CD14-positive monocyte (primary cell): Measurements from ENCODE around the gene COL4A2. TPM values are rescaled to one million over a fixed set of nuclear protein-coding genes. Genes with fewer than 3 reads are reported as not detected.

Experiments
- DNase-seq, 3 donors: peaks; one replicate each; pipeline ENCODE4 v3.0.0-alpha.2; 2011 to 2022
- H2AFZ ChIP-seq: 2 replicates; pipeline ENCODE4 v1.6.0; 2012; ENCODE audit warnings: mild to moderate bottlenecking, low read depth, low read length, inconsistent platforms; ENCODE audit not compliant: insufficient read depth, poor library complexity, severe bottlenecking
- H3K27ac ChIP-seq, 2 donors: 1 replicate in 1 of 2; 2 replicates in 1 of 2; pipeline ENCODE4 v1.5.1; 2012 to 2013; ENCODE audit warnings: low read length in 2 of 2, control low read depth in 1 of 2, inconsistent platforms in 1 of 2, low read depth in 1 of 2, mild to moderate bottlenecking in 1 of 2
- H3K27me3 ChIP-seq, 2 donors: one replicate each; pipeline versions ENCODE4 v1.6.0 to v1.6.1; 2011 to 2013; ENCODE audit warnings: low read length in 2 of 2; ENCODE audit not compliant: control insufficient read depth in 2 of 2, insufficient read depth in 2 of 2
- H3K36me3 ChIP-seq, 2 donors: replicated peaks in 1 of 2; 1 replicate in 1 of 2; 2 replicates in 1 of 2; pipeline versions ENCODE4 v1.5.1 to v1.6.1; 2012 to 2013; ENCODE audit warnings: low read length in 2 of 2, control low read depth in 1 of 2, inconsistent platforms in 1 of 2, mild to moderate bottlenecking in 1 of 2; ENCODE audit not compliant: insufficient read depth in 2 of 2, control insufficient read depth in 1 of 2
- H3K4me1 ChIP-seq, 2 donors: 1 replicate in 1 of 2; 2 replicates in 1 of 2; pipeline versions ENCODE4 v1.5.1 to v1.6.1; 2012 to 2013; ENCODE audit warnings: low read length in 2 of 2, control low read depth in 1 of 2, inconsistent platforms in 1 of 2, mild to moderate bottlenecking in 1 of 2, moderate library complexity in 1 of 2; ENCODE audit not compliant: insufficient read depth in 2 of 2, control insufficient read depth in 1 of 2
- H3K4me2 ChIP-seq: replicated peaks from 2 replicates; pipeline ENCODE3; 2012; ENCODE audit warnings: low read length, moderate library complexity, mild to moderate bottlenecking; ENCODE audit not compliant: poor library complexity, severe bottlenecking; ENCODE audit errors: extremely low read depth
- H3K4me3 ChIP-seq, 3 experiments: fragments of 200-600 bp in 1 of 3; sonication (generic) in 1 of 3; replicated peaks in 1 of 3; 1 replicate in 2 of 3; 2 replicates in 1 of 3; pipeline ENCODE4 v1.5.1; 2011 to 2013; ENCODE audit warnings: low read length in 3 of 3, mild to moderate bottlenecking in 3 of 3, control low read depth in 2 of 3, low read depth in 2 of 3, inconsistent platforms in 1 of 3, moderate library complexity in 1 of 3
- H3K79me2 ChIP-seq: 2 replicates; pipeline ENCODE4 v1.6.0; 2012; ENCODE audit warnings: mild to moderate bottlenecking, control low read depth, inconsistent platforms, low read length, moderate library complexity; ENCODE audit not compliant: insufficient read depth
- H3K9ac ChIP-seq: 2 replicates; pipeline ENCODE4 v1.6.0; 2017; ENCODE audit warnings: low read length, mild to moderate bottlenecking; ENCODE audit not compliant: insufficient read depth, poor library complexity, severe bottlenecking
- H3K9me3 ChIP-seq, 2 donors: replicated peaks in 1 of 2; 1 replicate in 1 of 2; 2 replicates in 1 of 2; pipeline versions ENCODE4 v1.5.1 to v1.6.1; 2012 to 2013; ENCODE audit warnings: low read length in 2 of 2, control low read depth in 1 of 2; ENCODE audit not compliant: control insufficient read depth in 1 of 2, insufficient read depth in 1 of 2
- H4K20me1 ChIP-seq: 2 replicates; pipeline ENCODE4 v1.6.0; 2012; ENCODE audit warnings: mild to moderate bottlenecking, low read length, control low read depth, moderate library complexity; ENCODE audit not compliant: insufficient read depth
- H3K27ac Mint-ChIP-seq, 7 donors: one replicate each; pipeline ENCODE4 v1.8.0; 2020; ENCODE audit warnings: mild to moderate bottlenecking in 7 of 7, mixed read lengths in 7 of 7, moderate library complexity in 6 of 7, inconsistent platforms in 2 of 7
- H3K27me3 Mint-ChIP-seq, 3 donors: one replicate each; pipeline ENCODE4 v1.8.0; 2021 to 2022; ENCODE audit warnings: low read depth in 3 of 3, mild to moderate bottlenecking in 3 of 3, mixed read lengths in 3 of 3, moderate library complexity in 3 of 3, inconsistent platforms in 1 of 3
- H3K36me3 Mint-ChIP-seq, 2 donors: one replicate each; pipeline ENCODE4 v1.8.0; 2020; ENCODE audit warnings: mixed read lengths in 2 of 2, inconsistent platforms in 1 of 2, mild to moderate bottlenecking in 1 of 2
- H3K4me1 Mint-ChIP-seq: one replicate; pipeline ENCODE4 v1.8.0; 2020; ENCODE audit warnings: mild to moderate bottlenecking, mixed read lengths
- H3K4me3 Mint-ChIP-seq, 2 donors: one replicate each; pipeline ENCODE4 v1.8.0; 2020; ENCODE audit warnings: mild to moderate bottlenecking in 2 of 2, mixed read lengths in 2 of 2, moderate library complexity in 1 of 2
- H3K9me3 Mint-ChIP-seq, 7 donors: one replicate each; pipeline ENCODE4 v1.8.0; 2020 to 2022; ENCODE audit warnings: mixed read lengths in 7 of 7, mild to moderate bottlenecking in 6 of 7, moderate library complexity in 6 of 7, inconsistent platforms in 2 of 7
- CTCF ChIP-seq: fragments of 200-600 bp; IDR thresholded peaks from one replicate; pipeline ENCODE4 v1.8.0; 2022; ENCODE audit warnings: antibody characterized with exemption, mild to moderate bottlenecking
- WGBS: methylation state at CpG from one replicate; pipeline ENCODE4 v1.1.5; 2013; ENCODE audit warnings: missing lambda C conversion rate; ENCODE audit not compliant: insufficient coverage; 5-methylcytosine and 5-hydroxymethylcytosine counted together
- intact Hi-C, 2 donors: fragments of 100-400 bp; cut with micrococcal nuclease; formaldehyde crosslinking; loops; one replicate each; pipeline versions ENCODE4 v1.15.0 to v1.15.1; 2023
- polyA plus RNA-seq, 3 donors: library from polyadenylated mRNA; depleted of rRNA in 1 of 3; unstranded in 2 of 3; stranded (reverse) in 1 of 3; fragments of 300-500 nt in 2 of 3; fragments of >200 nt in 1 of 3; fragmentation: Illumina TruSeq in 2 of 3; gene quantifications; 1 replicate in 2 of 3; 2 replicates in 1 of 3; pipeline ENCODE4 v1.2.3, GENCODE V29; 2012 to 2021

Gene COL4A2
- polyA plus RNA-seq, 3 donors, result not detected

DNA sequence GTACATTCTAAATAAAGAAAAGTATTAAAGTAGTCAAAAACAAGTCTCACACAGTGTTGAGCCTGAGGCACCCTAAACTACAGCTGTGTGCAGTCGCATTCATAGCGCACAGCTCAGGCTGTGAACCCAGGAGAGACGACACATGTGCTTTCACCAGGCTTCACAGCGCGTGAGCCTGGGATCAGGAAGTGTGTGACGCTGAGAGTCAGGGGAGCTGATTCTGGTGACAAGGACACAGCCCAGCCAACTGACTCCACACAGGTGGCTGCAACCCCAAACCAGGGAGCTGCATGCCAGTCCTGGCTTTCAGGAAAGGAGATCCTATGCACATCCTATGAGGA, 41.8 kb upstream of the COL4A2 start:
- no peak for TF ChIP-seq CTCF
- Mint-ChIP-seq H3K27me3 (peaks cover 13 to 38% (median 22%) of the 10 kb centered on the region in 3 donors), H3K4me3 (no peak overlapping the region), H3K27ac (no peak overlapping the region), H3K36me3 (no peaks in the 10 kb centered on the region), H3K9me3 (peaks cover 0 to 2% (median 0%) of the 10 kb centered on the region in 7 donors), H3K4me1 (no peaks in the 10 kb centered on the region)
- no peaks in the 10 kb centered on the region for H3K9me3 ChIP-seq
- H3K27me3 ChIP-seq, result peaks cover 0 to 17% of the 10 kb centered on the region in 2 donors
- H3K9ac ChIP-seq, result no peak overlapping the region
- intact Hi-C loops, result no loop called here
- H3K4me2 ChIP-seq, result no peak overlapping the region
- DNase-seq, result no peak
- H3K4me1 ChIP-seq, result no peaks in the 10 kb centered on the region
- H3K27ac ChIP-seq, result no peak overlapping the region
- no peaks in the 10 kb centered on the region for H3K36me3 ChIP-seq
- H2AFZ ChIP-seq, result no peak overlapping the region
- no peaks in the 10 kb centered on the region for H3K79me2 ChIP-seq
- no peaks in the 10 kb centered on the region for H4K20me1 ChIP-seq
- H3K4me3 ChIP-seq, result no peak overlapping the region
- WGBS, result 38% methylated on average over 5 of the region's 6 CpGs

- Histone ChIP-seq H4K20me1 (no peaks in the 10 kb centered on the region), H3K9ac (no peak overlapping the region), H3K79me2 (no peaks in the 10 kb centered on the region), H3K4me1 (no peaks in the 10 kb centered on the region), H3K27ac (no peak overlapping the region), H3K4me3 (no peak overlapping the region), H3K9me3 (no peaks in the 10 kb centered on the region), H3K4me2 (no peak overlapping the region), H3K36me3 (no peaks in the 10 kb centered on the region), H2AFZ (no peak overlapping the region), H3K27me3 (peaks cover 0 to 17% of the 10 kb centered on the region in 2 donors)
- Mint-ChIP-seq H3K9me3 (peaks cover 0 to 2% (median 0%) of the 10 kb centered on the region in 7 donors), H3K27me3 (peaks cover 10 to 39% (median 20%) of the 10 kb centered on the region in 3 donors), H3K4me3 (peak overlapping the region in 1 of 2 donors; percentile 12), H3K36me3 (no peaks in the 10 kb centered on the region), H3K27ac (no peak overlapping the region), H3K4me1 (no peaks in the 10 kb centered on the region)
- intact Hi-C loops, result no loop called here
- no peak for TF ChIP-seq CTCF
- 73% methylated on average over 34 of the region's 38 CpGs for WGBS
- no peak for DNase-seq
Observed at GRCh38 chr13:110265682-110266430, 41.2 kb upstream of the COL4A2 start.
